ENCODE measurements around the gene CHCHD6.

CHCHD6 gene

GRCh38 chr3:126900859-126901540, 197.0 kb downstream of the CHCHD6 start:
- DNase-seq = no peak

- DNase-seq = no peak
Observed at GRCh38 chr3:126901631-126902030, 197.6 kb downstream of the CHCHD6 start.

DNA sequence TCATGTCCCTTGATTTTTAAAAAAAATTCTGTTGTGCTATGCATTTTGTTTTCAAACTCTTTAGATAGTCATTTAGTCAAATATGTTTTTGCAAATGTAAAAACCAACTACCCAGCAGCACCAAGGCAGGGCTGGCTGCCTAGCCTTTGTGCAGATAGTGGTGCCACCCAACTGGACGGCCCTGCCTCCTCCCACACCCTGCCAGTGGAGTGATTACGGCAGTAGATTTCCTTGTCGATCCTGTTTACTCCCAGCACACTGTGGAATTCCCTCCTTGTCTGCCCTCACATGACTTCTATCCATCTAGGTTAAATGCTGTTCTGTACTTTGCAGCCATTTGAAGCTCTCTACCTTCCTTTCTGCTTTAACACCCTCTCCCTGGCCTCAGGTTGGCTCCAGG, 199.5 kb downstream of the CHCHD6 start:
- no peak for DNase-seq

DNA sequence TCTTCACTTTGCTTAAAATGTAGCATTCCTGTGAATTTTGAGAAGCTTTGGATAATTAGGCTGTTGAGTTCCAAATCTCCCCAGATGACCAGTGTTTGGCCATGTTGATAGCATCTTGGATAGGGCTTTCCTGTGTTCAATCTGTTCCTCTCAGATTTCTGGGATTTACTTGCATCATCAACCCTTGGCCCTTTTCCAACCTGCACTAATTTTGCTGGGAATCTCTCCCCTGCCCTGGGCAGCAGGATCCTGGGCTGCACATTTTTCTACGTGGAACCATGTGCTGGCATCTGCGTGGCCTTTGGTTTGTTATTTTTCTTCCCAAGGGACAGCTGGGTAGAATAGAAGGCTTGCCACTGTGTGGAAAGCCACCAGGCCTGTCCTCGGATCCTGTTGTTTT, 203.5 kb downstream of the CHCHD6 start:
- DNase-seq = no peak

DNA sequence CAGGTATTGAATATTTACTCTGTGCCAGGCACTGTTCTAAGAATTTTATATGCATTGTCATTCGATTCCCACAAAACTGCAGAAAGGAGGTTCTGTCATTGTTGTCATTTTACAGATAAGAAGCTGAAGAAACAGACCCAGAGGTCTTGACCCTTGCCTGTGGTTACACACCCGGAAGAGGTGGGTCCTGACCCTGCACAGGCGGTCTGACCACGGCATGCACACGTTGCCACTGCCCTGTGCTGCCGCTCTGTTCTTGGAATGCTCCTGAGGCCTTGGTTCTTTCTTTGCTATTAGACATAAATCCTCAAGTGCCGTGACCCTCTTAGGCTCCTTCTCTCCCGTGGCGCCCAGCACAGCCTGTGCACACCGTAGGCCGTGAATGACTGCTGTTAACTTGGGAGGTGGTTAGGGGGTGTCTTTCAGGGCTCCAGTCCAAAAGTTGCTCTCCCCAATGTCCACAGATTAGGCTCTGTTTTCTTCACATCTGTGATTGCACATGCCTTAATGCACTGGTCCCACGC, 204.8 kb downstream of the CHCHD6 start:
- no peak for DNase-seq

DNA sequence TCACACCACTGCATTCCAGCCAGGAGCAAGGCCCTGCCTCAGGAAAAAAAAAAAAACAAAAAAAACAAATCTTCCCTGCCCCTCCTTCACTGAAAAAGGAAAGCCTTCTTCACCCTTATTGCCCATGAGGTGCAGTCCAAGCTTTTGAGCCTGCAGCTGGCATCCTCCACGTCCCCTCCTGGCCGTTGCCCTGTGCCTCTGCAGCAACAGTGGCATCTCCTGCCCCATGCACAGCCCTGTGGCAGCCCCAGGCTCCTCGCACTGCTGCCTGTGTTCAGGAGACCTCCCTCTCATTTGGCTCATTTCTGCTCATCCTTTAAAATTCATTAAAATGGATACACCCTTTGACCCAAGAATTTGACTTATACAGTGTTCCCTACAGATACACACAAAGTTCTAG, 206.2 kb downstream of the CHCHD6 start:
- no peak for DNase-seq

DNA sequence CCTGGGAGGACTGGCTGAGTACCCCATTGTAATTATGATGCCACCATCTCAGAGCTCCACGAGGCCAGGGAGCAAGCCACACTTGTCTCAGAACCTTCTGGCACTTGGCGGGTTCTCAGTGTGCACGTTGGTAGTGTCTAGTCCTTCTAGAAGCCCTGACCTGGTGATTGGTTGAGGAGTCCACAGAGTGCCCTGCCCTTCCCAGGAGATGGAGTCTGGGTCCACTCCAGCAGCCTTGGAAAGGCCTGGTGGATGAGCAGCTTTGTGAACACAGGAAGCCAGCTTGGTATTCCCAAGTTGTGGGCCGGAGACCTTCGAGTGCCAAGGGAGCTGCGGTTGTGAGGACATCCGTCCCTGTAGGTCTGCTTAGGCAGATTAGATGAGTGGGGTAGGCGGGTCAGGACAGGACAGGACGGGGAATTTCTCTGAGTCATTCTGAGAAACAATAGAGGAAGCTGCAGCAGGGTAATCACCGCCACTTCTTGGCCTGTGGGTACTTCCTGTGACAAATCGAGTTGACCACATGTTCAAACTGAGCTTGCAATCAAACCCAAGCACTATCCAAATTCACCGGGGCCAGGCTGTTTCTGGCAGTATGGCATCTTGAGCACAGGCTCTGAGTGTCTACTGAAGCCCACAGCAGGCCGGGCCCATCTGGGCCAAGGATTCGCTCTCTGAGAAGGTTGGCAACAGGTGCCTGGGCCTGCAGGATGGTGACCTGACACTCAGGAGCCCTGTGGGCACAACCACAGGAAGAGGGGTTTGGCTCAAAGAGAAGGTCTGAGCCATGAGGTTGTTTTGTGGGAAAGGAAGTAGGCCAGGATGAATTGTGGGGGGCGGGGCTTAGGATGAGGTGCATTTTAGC, 207.4 kb downstream of the CHCHD6 start:
- peak; percentile 34 to 54 for DNase-seq

- no peak for DNase-seq
Observed at GRCh38 chr3:126912027-126912422, 208.0 kb downstream of the CHCHD6 start.

DNA sequence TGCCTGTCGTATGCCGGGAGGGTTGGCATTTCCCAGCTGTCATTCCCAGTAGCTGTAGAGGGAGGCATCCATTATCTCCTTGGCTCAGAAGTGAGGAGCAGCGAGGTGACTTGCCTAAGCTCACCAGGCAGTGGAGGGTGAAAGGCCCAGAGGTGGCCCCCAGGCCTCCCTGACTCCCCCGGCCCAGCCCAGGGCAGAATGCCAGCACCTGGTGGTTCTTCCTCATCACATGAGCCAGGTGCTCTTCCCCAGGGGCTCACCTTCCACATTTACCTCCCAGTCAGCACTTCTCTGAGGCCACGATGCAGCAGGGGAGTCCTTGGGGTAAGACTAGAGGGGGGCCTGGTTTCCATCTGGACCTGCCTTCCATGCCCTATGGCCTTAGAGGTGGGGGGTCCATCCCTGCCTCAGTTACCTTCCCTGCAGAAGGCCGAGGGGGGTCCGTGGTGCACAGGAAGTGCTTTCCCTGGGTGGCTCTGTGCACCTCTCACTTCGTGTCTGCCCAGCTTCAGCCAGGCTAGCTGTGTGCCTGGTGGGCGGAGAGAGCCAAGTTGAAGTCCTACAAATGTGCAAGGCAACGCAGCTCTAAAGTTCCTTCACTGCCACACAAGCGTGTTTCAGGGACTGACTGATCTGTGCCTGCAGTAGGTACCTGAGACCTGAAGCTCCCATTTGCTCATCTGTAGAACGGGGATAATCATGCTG, 208.6 kb downstream of the CHCHD6 start:
- no peak for DNase-seq

DNA sequence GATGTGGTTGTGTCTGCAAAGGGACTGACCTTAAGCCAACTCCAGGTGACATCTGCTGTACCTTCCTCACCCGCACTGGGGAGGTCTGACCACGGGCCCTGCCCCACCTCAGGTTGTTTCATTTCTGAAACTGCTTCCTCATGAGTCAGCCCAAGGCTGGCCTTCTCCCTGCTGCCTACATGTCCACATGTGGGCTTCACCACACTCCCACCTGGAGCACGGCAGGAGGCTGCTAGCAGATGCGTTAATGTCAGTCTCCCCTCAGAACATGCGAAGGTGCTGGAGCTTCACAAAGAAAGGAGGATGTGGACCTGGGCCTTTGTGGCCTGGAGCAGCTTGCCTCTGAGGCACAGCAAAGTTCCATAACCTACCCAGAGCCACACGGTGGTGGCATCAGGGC, 209.5 kb downstream of the CHCHD6 start:
- DNase-seq = no peak

GRCh38 chr3:126914226-126914625, 210.2 kb downstream of the CHCHD6 start:
- DNase-seq = no peak

GRCh38 chr3:126915015-126915414, 211.0 kb downstream of the CHCHD6 start:
- DNase-seq = no peak

DNA sequence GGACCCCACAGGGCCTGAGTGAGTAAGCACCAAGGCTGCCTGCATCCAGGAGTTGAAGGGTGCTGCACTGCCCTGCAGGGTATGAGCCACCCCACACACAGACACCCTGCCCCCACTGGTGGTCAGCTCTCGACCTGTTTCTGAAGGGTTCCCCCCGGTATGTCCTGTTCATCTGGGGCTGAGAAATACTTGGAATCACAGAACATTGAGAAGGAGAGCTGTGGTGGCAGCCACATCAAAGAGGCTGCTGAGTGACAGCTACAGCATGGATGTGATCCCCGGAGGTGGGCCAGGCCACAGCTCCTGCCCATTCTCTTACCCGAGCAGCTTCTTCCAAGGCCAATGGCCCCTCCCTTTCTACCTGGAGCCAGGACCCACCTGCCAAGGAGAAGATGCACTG, 212.5 kb downstream of the CHCHD6 start:
- no peak for DNase-seq

DNA sequence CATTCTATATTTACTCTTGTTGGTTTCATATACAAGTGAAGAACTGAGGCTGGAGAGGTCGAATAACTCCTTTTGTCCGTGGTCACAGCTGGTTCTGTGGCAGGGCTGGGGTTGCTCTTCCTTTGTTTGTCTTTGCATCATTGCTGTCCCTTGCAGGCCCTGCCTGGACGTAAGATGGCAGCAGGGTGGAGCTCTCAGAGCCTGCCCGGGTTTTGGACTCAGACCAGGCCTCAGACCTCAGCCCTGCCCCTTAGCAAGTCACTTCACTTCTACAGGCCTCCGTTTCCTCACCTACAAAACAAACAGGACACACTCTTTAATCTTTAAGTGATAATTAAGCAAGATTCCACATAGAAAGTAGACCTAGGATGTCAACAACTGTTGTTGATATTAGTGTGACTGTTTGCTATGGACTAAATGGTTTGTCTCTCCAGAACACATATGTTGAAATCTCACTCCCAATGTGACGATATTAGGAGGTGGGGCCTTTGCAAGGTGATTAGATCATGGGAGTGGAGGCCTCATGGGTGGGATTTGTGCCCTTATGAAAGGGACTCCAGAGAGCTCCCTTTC, 213.3 kb downstream of the CHCHD6 start:
- DNase-seq = no peak

- no peak for DNase-seq
Observed at GRCh38 chr3:126918355-126918821, 214.3 kb downstream of the CHCHD6 start.

- no peak for DNase-seq
Observed at GRCh38 chr3:126921085-126921824, 217.2 kb downstream of the CHCHD6 start.

DNA sequence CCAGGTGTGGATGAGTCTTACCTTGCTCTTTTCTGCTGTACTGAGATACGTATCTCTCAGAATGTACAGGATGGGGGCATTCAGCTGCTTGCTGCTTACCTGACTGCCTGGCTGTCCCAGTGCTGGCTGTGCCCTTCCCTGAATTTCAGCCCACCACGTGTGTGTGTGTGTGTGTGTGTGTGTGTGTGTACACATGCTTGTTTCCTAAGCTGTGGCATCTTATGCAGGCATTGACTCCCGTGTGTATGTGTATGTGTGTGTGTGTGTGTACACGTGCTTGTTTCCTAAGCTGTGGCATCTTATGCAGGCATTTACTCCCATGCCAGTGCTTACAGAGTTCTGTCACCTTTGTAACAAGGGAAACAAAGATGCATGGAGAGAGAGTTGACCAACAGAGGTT, 218.4 kb downstream of the CHCHD6 start:
- no peak for DNase-seq

GRCh38 chr3:126923423-126923822, 219.4 kb downstream of the CHCHD6 start:
- DNase-seq = no peak

DNA sequence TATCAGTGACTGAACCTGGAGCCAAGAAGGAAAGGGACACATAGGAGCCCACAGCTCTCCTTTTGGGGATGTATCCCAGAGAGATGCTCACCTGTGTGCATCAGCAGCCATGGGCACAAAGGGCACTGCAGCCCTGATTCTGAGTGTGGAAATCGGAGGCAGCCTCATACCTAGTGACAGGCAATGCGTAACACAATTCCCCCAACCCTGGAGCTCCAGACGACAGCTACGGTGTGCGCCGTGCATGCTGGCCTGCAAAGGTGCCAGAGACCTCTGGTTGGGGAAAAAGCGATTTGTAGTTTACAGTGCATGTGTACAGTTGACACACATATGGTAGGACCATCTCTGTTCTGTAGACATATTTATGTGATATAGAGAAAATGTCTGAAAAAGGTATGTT, 219.9 kb downstream of the CHCHD6 start:
- no peak for DNase-seq

DNA sequence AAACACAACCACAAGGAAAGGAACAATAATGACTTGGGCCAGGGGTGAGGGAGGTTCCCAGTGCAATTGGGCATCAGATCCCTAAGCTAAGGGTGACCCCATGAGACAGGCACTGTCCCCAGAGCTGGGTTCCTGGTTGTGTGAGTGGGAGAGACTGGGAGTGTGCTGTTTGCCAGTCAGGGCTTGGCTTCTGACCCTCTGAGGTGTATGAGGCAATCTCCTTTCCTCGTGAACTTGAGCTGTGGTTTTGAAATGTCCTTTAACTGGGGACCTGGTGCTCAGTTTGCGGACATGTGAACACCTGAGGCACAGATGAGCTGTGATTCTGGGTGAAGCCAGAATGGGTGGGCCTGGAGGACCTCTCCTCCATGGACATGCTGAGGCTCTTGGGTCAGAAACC, 220.4 kb downstream of the CHCHD6 start:
- DNase-seq = no peak

DNA sequence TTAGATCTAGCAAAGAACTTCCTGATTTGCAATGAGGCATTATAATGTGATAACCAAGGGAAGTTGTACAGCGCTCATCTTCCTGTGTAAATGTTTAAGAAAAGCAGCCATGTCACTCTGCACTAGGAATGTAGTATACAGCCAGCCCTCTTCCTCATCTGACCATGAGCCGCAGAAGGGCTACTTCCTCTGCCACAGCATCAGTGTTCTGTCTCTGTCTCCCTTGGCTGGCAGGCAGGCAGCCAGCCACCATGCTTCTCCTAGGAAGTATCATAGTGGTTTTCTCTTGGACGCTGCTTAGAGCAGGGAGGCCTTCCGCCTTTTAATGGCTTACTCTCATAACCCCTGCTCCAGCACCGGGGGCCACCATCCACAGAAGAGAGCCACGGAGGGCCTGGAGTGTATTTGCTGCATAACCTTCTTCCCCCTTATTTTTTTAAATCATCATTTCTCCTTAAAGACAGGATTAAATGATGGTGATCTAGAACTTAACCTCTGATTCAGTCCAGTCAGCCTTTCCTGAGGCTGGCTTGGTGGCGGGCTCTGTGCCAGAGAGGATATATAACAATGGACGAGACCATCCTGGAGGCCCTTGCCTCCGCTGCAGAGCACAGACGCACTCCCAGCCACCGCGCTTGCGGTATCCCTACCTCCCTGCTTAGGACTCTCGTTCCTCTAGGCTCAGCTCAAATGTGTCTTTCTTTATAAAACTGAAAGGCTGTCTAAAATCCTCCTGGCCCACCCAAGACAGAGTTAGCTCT, 221.6 kb downstream of the CHCHD6 start:
- DNase-seq = no peak
